Ishikawa (cell line): ENCODE results near the gene CYBC1.
A peak's percentile ranks its signal among the peaks of the same experiment; 100 is the strongest.

ENCODE experiments used
- CEBPB ChIP-seq: IDR thresholded peaks from 2 replicates; pipeline ENCODE4 v1.6.1; 2012
- CREB1 ChIP-seq: IDR thresholded peaks from 2 replicates; pipeline ENCODE4 v1.6.1; 2012; ENCODE audit warnings: low read depth
- EGR1 ChIP-seq: IDR thresholded peaks from 2 replicates; pipeline ENCODE4 v1.6.1; 2012
- EP300 ChIP-seq: IDR thresholded peaks from 2 replicates; pipeline ENCODE4 v1.6.1; 2012; ENCODE audit warnings: borderline replicate concordance
- FOXM1 ChIP-seq: IDR thresholded peaks from 2 replicates; pipeline ENCODE4 v1.6.1; 2012; ENCODE audit warnings: low read depth, borderline replicate concordance
- NFIC ChIP-seq: IDR thresholded peaks from 2 replicates; pipeline ENCODE4 v1.6.1; 2012
- RAD21 ChIP-seq: IDR thresholded peaks from 2 replicates; pipeline ENCODE4 v1.6.1; 2012; ENCODE audit warnings: low read depth
- TAF1 ChIP-seq: IDR thresholded peaks from 2 replicates; pipeline ENCODE4 v1.6.1; 2012; ENCODE audit warnings: low read depth, mild to moderate bottlenecking
- TCF12 ChIP-seq: IDR thresholded peaks from 2 replicates; pipeline ENCODE4 v1.6.1; 2012; ENCODE audit warnings: low read depth
- TEAD4 ChIP-seq: IDR thresholded peaks from 2 replicates; pipeline ENCODE4 v1.6.1; 2012
- YY1 ChIP-seq: IDR thresholded peaks from 2 replicates; pipeline ENCODE4 v1.6.1; 2012; ENCODE audit warnings: low read depth
- ZBTB7A ChIP-seq: IDR thresholded peaks from 2 replicates; pipeline ENCODE4 v1.6.1; 2012; ENCODE audit warnings: low read depth
- TF ChIP-seq, protein P1 (sequence below): IDR thresholded peaks from 2 replicates; pipeline ENCODE4 v1.6.1; 2012
- TF ChIP-seq, protein P2 (sequence below): IDR thresholded peaks from 2 replicates; pipeline ENCODE4 v1.6.1; 2012; ENCODE audit warnings: low read depth, mild to moderate bottlenecking
- TF ChIP-seq, protein P3 (sequence below): IDR thresholded peaks from 2 replicates; pipeline ENCODE4 v1.6.1; 2012

Gene CYBC1

DNA sequence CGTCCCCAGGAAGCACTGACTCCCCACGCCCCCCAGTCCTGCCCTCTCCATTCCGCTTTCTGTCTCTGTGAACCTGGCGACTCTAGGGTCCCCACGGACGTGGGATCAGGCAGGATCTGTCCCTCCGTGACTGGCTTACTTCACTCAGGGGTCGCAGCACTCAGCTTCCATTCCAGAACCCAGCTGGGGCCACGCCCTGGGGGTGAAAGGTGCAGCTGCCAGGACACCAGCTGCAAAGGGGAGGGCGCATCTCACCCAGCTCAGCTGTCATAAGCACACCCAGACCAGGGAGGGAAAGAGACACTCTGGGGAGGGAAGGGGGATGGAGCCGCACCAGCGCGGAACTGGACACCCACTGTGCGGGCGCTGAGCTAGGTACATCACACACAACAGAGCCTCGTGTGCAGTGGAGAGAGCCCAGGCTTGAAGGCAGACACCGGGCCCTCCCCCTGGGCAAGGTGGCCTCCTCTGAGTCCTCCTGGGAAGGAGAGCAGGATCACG lies 50.9 kb downstream of the CYBC1 start:
- TF ChIP-seq TCF12 (peak; percentile 71), EP300 (0 out of 2 replicates have a peak, but pooled peaks have one; percentile 48), YY1 (no peak)

DNA sequence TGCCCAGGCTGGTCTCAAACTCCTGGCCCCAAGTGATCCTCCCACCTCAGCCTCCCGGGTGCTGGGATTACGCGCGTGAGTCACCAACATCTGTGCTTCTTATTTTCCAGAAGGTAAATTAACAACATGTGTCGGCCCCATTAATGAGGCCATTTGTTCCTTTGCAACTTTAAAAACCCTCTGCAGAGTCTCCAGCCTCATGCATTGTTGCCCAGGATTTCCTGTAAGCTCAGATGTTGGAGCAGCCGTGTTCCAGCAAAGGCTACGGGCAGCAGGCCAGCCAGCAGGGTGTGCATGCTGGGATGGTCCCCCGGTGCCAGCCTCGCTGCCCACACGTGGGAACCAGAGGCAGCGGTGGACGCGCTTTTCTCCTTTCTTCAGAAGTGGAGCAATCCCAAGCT lies 51.5 kb downstream of the CYBC1 start:
- 0 out of 2 replicates have a peak, but pooled peaks have one; percentile 9 for TF ChIP-seq EGR1
- TF ChIP-seq, protein P1, sequence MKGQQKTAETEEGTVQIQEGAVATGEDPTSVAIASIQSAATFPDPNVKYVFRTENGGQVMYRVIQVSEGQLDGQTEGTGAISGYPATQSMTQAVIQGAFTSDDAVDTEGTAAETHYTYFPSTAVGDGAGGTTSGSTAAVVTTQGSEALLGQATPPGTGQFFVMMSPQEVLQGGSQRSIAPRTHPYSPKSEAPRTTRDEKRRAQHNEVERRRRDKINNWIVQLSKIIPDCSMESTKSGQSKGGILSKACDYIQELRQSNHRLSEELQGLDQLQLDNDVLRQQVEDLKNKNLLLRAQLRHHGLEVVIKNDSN, result 0 out of 2 replicates have a peak, but pooled peaks have one; percentile 4
- TF ChIP-seq, protein P2, sequence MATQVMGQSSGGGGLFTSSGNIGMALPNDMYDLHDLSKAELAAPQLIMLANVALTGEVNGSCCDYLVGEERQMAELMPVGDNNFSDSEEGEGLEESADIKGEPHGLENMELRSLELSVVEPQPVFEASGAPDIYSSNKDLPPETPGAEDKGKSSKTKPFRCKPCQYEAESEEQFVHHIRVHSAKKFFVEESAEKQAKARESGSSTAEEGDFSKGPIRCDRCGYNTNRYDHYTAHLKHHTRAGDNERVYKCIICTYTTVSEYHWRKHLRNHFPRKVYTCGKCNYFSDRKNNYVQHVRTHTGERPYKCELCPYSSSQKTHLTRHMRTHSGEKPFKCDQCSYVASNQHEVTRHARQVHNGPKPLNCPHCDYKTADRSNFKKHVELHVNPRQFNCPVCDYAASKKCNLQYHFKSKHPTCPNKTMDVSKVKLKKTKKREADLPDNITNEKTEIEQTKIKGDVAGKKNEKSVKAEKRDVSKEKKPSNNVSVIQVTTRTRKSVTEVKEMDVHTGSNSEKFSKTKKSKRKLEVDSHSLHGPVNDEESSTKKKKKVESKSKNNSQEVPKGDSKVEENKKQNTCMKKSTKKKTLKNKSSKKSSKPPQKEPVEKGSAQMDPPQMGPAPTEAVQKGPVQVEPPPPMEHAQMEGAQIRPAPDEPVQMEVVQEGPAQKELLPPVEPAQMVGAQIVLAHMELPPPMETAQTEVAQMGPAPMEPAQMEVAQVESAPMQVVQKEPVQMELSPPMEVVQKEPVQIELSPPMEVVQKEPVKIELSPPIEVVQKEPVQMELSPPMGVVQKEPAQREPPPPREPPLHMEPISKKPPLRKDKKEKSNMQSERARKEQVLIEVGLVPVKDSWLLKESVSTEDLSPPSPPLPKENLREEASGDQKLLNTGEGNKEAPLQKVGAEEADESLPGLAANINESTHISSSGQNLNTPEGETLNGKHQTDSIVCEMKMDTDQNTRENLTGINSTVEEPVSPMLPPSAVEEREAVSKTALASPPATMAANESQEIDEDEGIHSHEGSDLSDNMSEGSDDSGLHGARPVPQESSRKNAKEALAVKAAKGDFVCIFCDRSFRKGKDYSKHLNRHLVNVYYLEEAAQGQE, result no peak
- TF ChIP-seq TEAD4, result 0 out of 2 replicates have a peak, but pooled peaks have one; percentile 26
- no peak; the same call in 1 of the 2 replicates for TF ChIP-seq TCF12
- TF ChIP-seq, protein P3, sequence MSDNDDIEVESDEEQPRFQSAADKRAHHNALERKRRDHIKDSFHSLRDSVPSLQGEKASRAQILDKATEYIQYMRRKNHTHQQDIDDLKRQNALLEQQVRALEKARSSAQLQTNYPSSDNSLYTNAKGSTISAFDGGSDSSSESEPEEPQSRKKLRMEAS, result peak; percentile 84
- TF ChIP-seq NFIC, result peak; percentile 83
- no peak for TF ChIP-seq RAD21
- TF ChIP-seq TAF1, result no peak
- TF ChIP-seq FOXM1, result no peak
- peak; percentile 50; the same call in 1 of the 2 replicates for TF ChIP-seq EP300
- no peak for TF ChIP-seq ZBTB7A
- TF ChIP-seq YY1, result no peak
- TF ChIP-seq CREB1, result no peak
- no peak for TF ChIP-seq CEBPB

DNA sequence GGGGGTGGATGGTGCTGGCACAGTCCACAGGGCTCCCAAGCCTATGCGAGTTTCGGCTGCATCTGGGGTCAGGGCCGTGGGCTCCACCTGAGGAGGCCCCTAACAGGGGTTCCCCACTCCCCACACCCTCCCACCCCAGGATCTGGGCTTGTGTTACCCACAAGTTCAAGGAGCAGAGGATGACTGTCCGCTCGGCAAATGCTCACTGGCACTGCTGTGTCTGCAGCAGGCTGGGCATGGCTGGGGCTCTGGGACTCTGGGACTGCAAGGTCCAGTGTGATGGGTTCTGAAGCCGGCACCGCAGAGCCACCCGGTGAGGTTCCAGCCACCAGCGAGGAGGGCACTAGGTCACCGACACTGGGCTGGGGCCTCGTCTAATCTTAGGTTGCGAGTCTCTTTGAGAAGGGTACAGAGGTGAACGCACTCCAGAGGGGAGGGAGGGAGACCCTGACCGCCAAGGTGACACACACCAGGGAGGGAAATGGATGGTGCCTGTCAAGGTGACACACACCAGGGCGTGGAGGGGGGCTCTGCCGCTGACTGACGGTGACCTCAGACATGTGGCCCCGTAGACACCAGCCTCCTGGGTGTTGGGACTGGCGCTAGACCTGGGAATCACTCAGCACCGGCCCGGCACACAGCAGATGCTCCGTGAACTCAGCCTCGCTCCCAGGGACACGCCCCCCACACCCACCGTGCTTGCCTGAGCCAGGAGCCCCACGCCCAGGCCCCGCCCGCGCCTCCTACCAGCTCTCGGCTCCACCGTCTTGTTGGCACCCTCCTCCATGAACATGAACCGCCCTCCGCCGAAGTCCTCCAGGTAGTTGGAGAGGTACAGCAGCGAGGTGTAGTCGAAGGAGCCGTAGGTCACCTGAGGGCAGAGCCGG lies 52.9 kb downstream of the CYBC1 start:
- TF ChIP-seq, protein P1, result no peak
- TF ChIP-seq NFIC (no peak), ZBTB7A (no peak), EP300 (no peak), RAD21 (no peak), CEBPB (no peak), TCF12 (no peak), TAF1 (no peak), FOXM1 (no peak), EGR1 (no peak)
- TF ChIP-seq, protein P2, result no peak
- TF ChIP-seq, protein P3, result no peak

DNA sequence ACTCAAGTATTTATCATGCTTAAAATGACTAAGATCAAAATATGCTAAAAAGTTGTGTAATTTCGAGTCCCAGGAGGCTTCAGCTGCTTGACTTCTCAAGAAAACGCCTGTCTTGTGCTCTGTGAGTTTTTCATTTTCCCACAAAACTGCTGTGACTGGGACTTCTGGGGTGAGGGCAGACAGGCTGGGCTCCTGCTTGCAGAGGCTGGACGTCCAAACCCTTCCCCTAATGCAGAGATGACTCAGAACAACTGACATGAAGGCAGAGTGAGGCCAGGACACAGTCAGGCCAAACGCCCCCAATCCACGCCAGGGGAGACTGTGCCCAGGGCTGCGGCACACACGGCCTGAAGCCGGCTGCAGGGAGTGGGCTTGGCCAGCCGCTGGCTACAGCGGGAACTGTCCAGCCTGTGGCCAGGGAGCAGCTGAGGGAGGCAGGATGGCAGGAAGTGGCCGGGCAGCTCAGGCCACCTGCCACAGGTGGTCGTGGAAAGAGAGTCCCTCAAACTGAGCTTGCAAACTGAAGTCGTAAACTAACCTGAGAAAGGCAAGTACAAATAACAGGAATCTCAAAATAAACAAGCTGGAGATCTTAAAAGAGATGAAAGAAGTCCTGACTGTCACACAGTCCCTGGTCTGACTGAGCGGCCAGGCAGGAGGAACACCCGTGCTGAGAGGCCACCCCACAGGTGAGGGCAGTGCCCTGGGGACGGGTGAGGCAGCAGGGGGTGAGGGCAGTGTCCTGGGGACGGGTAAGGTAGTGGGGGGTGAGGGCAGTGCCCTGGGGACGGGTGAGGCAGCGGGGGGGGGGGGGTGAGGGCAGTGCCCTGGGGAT lies 53.7 kb downstream of the CYBC1 start:
- TF ChIP-seq, protein P2, result peak; percentile 77
- TF ChIP-seq FOXM1, result no peak
- TF ChIP-seq, protein P3, result no peak
